ENCODE measurements around the gene HOMER1. TPM values are rescaled to one million over a fixed set of nuclear protein-coding genes. Genes with fewer than 3 reads are reported as not detected.

The HOMER1 gene
- total and polyA plus RNA-seq, 4 donors, result 0.88 to 6.8 (median 3.7) TPM

DNA sequence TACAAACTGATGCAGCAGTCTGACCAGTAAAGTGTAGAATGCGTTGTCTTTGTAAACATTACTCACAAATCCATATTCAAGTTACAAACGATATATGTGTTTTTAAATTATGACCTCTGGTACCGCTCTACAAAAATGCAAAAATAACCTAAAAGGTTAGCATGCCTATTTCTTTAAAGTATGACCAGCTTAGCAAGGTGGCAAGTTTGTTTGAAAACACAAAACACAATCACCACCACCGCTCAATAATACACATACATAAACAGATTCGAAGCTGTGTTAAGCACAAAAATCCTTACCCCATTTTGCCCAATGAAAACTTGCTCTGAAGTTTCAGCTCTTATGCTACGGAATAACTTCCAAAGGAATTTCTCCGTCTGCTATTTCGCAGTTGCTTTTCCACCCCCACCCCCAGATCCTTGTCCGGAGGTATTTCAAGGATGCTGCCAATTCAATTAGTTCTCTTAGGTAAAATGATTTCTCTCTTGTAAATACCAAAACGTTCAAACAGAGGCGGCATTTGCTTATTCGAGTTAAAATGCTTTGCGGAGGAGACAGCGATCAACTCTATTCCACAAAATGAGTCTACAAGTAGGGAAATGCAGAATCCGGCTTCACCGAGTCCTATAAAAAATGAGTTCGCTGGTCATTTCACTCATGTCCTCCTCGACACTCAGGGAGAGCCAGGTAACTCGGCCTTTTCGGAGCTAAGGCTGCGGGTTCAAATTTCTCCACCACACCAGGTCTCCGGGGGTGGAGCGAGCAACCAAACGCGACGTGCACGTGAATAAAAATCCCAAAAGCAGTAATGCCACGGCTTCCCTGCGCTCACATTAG lies 1.2 kb downstream of the HOMER1 start:
- H3K4me1 ChIP-seq (ENCODE audit: control insufficient read depth in 1 of 2, insufficient read depth in 2 of 2, low read length in 2 of 2), result no peaks in the 10 kb centered on the region

DNA sequence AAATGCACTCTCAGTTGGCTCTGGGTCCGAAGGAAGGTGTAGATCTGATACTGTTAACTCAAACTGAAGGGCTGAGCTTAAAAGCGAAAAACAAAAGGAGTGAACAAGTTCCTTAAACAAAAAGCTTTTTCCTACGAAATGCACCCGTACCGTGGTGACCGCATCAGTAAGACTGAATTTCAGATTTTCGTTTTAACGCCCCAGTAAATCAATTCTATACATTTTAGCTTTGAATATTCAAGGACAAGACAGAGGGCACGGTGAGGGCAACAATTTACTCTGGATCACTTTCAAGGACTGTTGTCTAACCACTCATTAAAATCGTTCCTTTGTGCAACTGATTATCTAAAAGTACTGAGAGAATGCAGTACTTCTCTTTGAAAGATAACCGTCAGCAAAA lies 1.9 kb downstream of the HOMER1 start:
- no peak for ATAC-seq (ENCODE audit: low FRiP score)
- Histone ChIP-seq H3K27ac (ENCODE audit: low read depth in 1 of 2, low read length in 2 of 2) (no peak overlapping the region), H3K36me3 (ENCODE audit: control insufficient read depth in 1 of 2, insufficient read depth in 2 of 2, low read length in 1 of 2) (no peaks in the 10 kb centered on the region), H3K4me3 (ENCODE audit: low read length in 2 of 2) (peak overlapping the region; percentile 64 to 79), H3K9me3 (ENCODE audit: control insufficient read depth, low read length) (no peaks in the 10 kb centered on the region), H3K4me1 (ENCODE audit: control insufficient read depth in 1 of 2, insufficient read depth in 2 of 2, low read length in 2 of 2) (no peaks in the 10 kb centered on the region), H3K27me3 (ENCODE audit: control insufficient read depth in 1 of 2, insufficient read depth in 2 of 2, low read length in 1 of 2) (no peaks in the 10 kb centered on the region)
- intact Hi-C loops (cut with DNase I), result loop anchor here in 1 of 2 donors (5.0 kb wide), 1 partner anchor 100 kb away; the partner anchor contains the start of gene TENT2
- WGBS, 2 donors, result 45 to 54% methylated on average over 11 of the region's 11 CpGs
- no peak for DNase-seq

More for the DNA sequence above, 1.2 kb downstream of the HOMER1 start:
- peak overlapping the region; percentile 64 to 79 for H3K4me3 ChIP-seq (ENCODE audit: low read length in 2 of 2)
- DNase-seq (no peak), ATAC-seq (ENCODE audit: low FRiP score) (no peak)
- 4% methylated on average over 29 of the region's 29 CpGs for WGBS, 2 donors
- no peaks in the 10 kb centered on the region for H3K36me3 ChIP-seq (ENCODE audit: control insufficient read depth in 1 of 2, insufficient read depth in 2 of 2, low read length in 1 of 2)
- intact Hi-C loops (cut with DNase I), result loop anchor here in 1 of 2 donors (5.0 kb wide), 1 partner anchor 100 kb away; the partner anchor contains the start of gene TENT2
- H3K27me3 ChIP-seq (ENCODE audit: control insufficient read depth in 1 of 2, insufficient read depth in 2 of 2, low read length in 1 of 2), result no peaks in the 10 kb centered on the region
- no peak overlapping the region for H3K27ac ChIP-seq (ENCODE audit: low read depth in 1 of 2, low read length in 2 of 2)
- no peaks in the 10 kb centered on the region for H3K9me3 ChIP-seq (ENCODE audit: control insufficient read depth, low read length)

DNA sequence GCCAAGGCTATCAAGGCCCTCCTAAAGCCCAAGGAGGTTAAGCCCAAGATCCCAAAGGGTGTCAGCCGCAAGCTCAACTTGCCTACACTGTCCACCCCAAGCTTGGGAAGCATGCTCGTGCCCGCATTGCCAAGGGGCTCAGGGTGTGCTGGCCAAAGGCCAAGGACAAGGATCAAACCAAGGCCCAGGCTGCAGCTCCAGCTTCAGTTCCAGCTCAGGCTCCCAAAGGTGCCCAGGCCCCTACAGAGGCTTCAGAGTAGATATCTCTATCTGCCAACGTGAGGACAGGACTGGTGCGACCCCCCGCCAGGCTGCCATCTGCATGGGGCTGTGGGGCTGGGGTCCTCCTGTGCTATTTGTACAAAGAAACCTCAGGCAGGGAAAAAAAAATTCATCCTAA lies 3.3 kb downstream of the HOMER1 start:
- ATAC-seq (ENCODE audit: low FRiP score) (no peak), DNase-seq (no peak)
- no peaks in the 10 kb centered on the region for H3K36me3 ChIP-seq (ENCODE audit: control insufficient read depth in 1 of 2, insufficient read depth in 2 of 2, low read length in 1 of 2)
- 96 to 97% methylated on average over 6 of the region's 6 CpGs for WGBS, 2 donors
- no peaks in the 10 kb centered on the region for H3K4me1 ChIP-seq (ENCODE audit: control insufficient read depth in 1 of 2, insufficient read depth in 2 of 2, low read length in 2 of 2)
- H3K27me3 ChIP-seq (ENCODE audit: control insufficient read depth in 1 of 2, insufficient read depth in 2 of 2, low read length in 1 of 2), result no peaks in the 10 kb centered on the region
- intact Hi-C loops (cut with DNase I), result loop anchor here in 1 of 2 donors (5.0 kb wide), 1 partner anchor 102 kb away; the partner anchor contains the start of gene TENT2
- H3K4me3 ChIP-seq (ENCODE audit: low read length in 2 of 2), result no peak overlapping the region
- H3K27ac ChIP-seq (ENCODE audit: low read depth in 1 of 2, low read length in 2 of 2), result no peak overlapping the region
- H3K9me3 ChIP-seq (ENCODE audit: control insufficient read depth, low read length), result no peaks in the 10 kb centered on the region

DNA sequence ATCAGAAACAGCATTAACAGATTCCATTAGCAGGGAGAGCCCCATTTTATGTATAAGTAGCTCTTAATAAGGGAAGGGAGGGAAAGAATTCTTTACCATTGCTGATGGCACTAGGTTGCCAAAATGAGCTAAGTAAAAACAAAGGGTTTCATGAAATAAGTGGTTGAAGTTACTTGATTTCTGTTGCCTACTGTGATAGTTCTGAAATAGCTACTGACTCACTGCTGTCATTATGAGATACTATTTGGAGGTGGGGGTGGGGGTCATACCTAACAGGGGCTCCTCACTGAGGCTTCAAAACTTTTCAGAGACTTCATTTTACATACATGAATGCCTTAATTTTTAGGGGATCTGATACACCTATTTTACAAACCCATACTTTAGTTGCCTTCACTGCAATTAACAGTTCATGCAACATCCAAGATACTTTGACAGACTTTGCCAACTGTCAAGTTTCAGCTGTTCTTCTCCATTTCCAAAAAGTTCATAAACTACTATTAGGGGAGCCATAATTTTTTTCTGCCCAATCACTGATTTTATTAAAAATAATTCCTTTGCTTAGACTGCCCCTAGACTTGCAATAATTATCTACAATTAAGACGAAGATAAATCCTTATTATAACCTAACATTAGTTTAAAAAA lies 4.6 kb downstream of the HOMER1 start:
- WGBS, 2 donors, result 96 to 98% methylated on average over 1 of the region's 1 CpG
- H3K27me3 ChIP-seq (ENCODE audit: control insufficient read depth in 1 of 2, insufficient read depth in 2 of 2, low read length in 1 of 2), result no peaks in the 10 kb centered on the region
- DNase-seq (no peak), ATAC-seq (ENCODE audit: low FRiP score) (no peak)
- H3K9me3 ChIP-seq (ENCODE audit: control insufficient read depth, low read length), result no peaks in the 10 kb centered on the region
- no peaks in the 10 kb centered on the region for H3K4me1 ChIP-seq (ENCODE audit: control insufficient read depth in 1 of 2, insufficient read depth in 2 of 2, low read length in 2 of 2)
- no peak overlapping the region for H3K27ac ChIP-seq (ENCODE audit: low read depth in 1 of 2, low read length in 2 of 2)
- H3K4me3 ChIP-seq (ENCODE audit: low read length in 2 of 2), result no peak overlapping the region
- intact Hi-C loops (cut with DNase I), result no loop called here
- no peaks in the 10 kb centered on the region for H3K36me3 ChIP-seq (ENCODE audit: control insufficient read depth in 1 of 2, insufficient read depth in 2 of 2, low read length in 1 of 2)

DNA sequence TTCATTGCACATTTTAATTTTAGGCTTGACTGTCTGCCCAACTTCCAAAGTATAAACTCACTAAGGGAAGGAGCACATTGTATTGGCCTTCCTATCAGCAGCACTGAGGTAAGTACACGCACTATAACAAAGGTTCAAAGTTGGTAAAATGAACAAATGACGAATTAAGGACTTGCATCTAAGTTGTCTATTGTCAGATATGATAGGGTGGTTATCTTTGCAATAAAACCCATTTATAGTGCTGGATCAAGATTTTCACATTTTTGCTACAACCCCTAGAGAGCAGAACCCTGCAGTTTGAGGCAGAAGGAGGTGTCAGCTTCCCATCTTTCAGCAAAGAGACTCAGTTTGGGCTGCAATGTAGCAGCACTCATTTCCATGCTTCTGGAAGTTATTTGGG lies 5.1 kb downstream of the HOMER1 start:
- Histone ChIP-seq H3K36me3 (ENCODE audit: control insufficient read depth in 1 of 2, insufficient read depth in 2 of 2, low read length in 1 of 2) (no peaks in the 10 kb centered on the region), H3K27me3 (ENCODE audit: control insufficient read depth in 1 of 2, insufficient read depth in 2 of 2, low read length in 1 of 2) (no peaks in the 10 kb centered on the region), H3K27ac (ENCODE audit: low read depth in 1 of 2, low read length in 2 of 2) (no peak overlapping the region), H3K9me3 (ENCODE audit: control insufficient read depth, low read length) (no peaks in the 10 kb centered on the region), H3K4me3 (ENCODE audit: low read length in 2 of 2) (no peak overlapping the region), H3K4me1 (ENCODE audit: control insufficient read depth in 1 of 2, insufficient read depth in 2 of 2, low read length in 2 of 2) (no peaks in the 10 kb centered on the region)
- 96 to 97% methylated on average over 2 of the region's 2 CpGs for WGBS, 2 donors
- intact Hi-C loops (cut with DNase I), result no loop called here
- no peak for ATAC-seq (ENCODE audit: low FRiP score)
- DNase-seq, result no peak

DNA sequence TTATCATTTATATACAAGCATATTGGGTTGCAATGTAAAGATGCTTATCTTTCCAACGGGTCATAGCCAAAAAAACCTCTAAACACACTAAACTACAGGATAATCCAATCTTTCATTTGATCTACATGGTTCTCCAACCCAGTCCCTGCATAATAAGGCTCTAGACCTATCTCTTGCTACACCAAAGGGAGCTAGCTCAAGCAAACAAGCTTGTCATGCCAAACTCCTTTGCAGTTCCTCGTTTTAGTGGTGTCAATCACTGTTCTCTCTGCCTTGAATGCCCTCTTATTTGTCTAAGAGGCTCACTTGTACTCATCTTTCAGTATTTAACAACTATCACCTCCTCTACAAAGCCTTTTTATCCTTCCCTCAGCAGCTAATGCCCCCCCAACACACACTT lies 5.6 kb downstream of the HOMER1 start:
- no peak for ATAC-seq (ENCODE audit: low FRiP score)
- Histone ChIP-seq H3K36me3 (ENCODE audit: control insufficient read depth in 1 of 2, insufficient read depth in 2 of 2, low read length in 1 of 2) (no peaks in the 10 kb centered on the region), H3K27ac (ENCODE audit: low read depth in 1 of 2, low read length in 2 of 2) (no peak overlapping the region), H3K27me3 (ENCODE audit: control insufficient read depth in 1 of 2, insufficient read depth in 2 of 2, low read length in 1 of 2) (no peaks in the 10 kb centered on the region), H3K4me3 (ENCODE audit: low read length in 2 of 2) (no peak overlapping the region), H3K9me3 (ENCODE audit: control insufficient read depth, low read length) (no peaks in the 10 kb centered on the region), H3K4me1 (ENCODE audit: control insufficient read depth in 1 of 2, insufficient read depth in 2 of 2, low read length in 2 of 2) (no peaks in the 10 kb centered on the region)
- no peak for DNase-seq
- WGBS, 2 donors, result 43 to 51% methylated on average over 2 of the region's 2 CpGs
- intact Hi-C loops (cut with DNase I), result no loop called here

DNA sequence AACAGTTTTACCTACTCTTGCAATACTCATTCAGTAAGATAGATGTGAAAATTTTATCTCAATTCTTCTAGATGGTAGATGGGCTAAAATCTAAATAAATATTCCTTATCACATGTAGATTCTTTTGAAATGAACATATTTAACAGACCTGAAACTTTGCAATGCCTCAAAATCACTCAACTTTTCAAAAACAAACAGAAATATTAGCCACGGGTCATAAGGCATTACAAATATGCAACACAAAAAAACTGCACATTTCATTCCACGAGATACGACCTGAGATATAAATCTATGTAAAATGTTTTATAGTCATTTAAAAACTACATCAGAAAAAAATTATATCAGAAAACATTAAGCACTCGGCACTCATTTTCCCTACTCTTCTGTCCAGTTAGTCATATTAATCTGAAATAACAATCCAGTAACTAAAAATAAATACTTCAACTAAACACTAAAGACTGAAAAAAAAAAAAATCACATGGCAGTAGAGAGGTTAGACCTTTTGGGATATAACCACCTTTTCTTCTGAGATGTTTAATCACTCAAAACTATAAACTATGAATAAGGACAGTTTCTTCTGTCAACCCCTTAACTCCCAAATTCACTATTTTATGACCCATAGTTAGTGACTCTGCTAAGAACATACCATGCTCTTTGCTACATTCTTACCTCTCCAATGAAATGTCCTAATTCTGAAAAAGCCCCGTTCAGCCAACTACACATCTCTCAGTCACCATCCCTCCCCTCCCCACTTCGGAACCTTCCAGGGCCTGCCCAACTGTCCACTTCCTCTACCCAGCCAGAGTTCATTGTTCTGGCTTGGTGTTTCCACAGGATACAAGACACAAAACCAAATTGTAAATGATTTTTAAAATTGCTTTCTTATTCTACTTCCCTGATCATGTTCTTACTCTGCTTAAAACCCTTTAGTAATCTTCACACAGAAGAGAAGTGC lies 6.4 kb downstream of the HOMER1 start:
- Histone ChIP-seq H3K9me3 (ENCODE audit: control insufficient read depth, low read length) (no peaks in the 10 kb centered on the region), H3K4me1 (ENCODE audit: control insufficient read depth in 1 of 2, insufficient read depth in 2 of 2, low read length in 2 of 2) (no peaks in the 10 kb centered on the region), H3K36me3 (ENCODE audit: control insufficient read depth in 1 of 2, insufficient read depth in 2 of 2, low read length in 1 of 2) (no peaks in the 10 kb centered on the region), H3K27me3 (ENCODE audit: control insufficient read depth in 1 of 2, insufficient read depth in 2 of 2, low read length in 1 of 2) (no peaks in the 10 kb centered on the region), H3K27ac (ENCODE audit: low read depth in 1 of 2, low read length in 2 of 2) (no peak overlapping the region), H3K4me3 (ENCODE audit: low read length in 2 of 2) (no peak overlapping the region)
- intact Hi-C loops (cut with DNase I), result no loop called here
- no peak for ATAC-seq (ENCODE audit: low FRiP score)
- WGBS, 2 donors, result 44 to 46% methylated on average over 6 of the region's 6 CpGs
- DNase-seq, result no peak

DNA sequence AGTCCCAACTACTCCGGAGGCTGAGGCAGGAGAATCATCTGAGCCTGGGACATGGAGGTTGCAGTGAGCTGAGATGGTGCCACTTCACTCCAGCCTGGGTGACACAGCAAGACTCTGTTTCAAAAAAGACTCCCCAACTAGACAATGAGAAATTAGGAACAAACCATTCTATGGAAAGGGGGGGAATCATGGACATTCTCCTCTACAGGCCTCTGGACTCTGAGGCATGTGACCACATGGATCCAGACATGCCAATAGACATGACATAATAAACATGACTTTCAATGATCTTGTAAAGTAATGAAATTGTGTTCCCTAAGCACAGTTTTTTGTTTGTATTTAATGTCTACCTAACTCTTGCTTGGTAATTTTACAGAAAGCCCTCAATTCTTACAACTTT lies 8.8 kb downstream of the HOMER1 start:
- H3K4me1 ChIP-seq (ENCODE audit: control insufficient read depth in 1 of 2, insufficient read depth in 2 of 2, low read length in 2 of 2), result no peaks in the 10 kb centered on the region
- H3K27ac ChIP-seq (ENCODE audit: low read depth in 1 of 2, low read length in 2 of 2), result no peak overlapping the region
- no peak for ATAC-seq (ENCODE audit: low FRiP score)
- 96 to 99% methylated on average over 1 of the region's 1 CpG for WGBS, 2 donors
- intact Hi-C loops (cut with DNase I), result no loop called here
- no peaks in the 10 kb centered on the region for H3K9me3 ChIP-seq (ENCODE audit: control insufficient read depth, low read length)
- no peaks in the 10 kb centered on the region for H3K27me3 ChIP-seq (ENCODE audit: control insufficient read depth in 1 of 2, insufficient read depth in 2 of 2, low read length in 1 of 2)
- no peak for DNase-seq
- no peaks in the 10 kb centered on the region for H3K36me3 ChIP-seq (ENCODE audit: control insufficient read depth in 1 of 2, insufficient read depth in 2 of 2, low read length in 1 of 2)
- no peak overlapping the region for H3K4me3 ChIP-seq (ENCODE audit: low read length in 2 of 2)

Data from aorta (tissue), 5 donors.